Psoas muscle (tissue), 8 donors: ENCODE data around the gene PKD1. TPM values are rescaled to one million over a fixed set of nuclear protein-coding genes. Genes with fewer than 3 reads are reported as not detected.

Source experiments
- ATAC-seq, 4 donors: fragments of 200-7000 bp; cut with Tn5 transposase; one replicate each; pipeline ENCODE4 v1.9.1; 2020; ENCODE audit warnings: moderate library complexity in 3 of 4, mild to moderate bottlenecking in 2 of 4
- DNase-seq, 2 donors: peaks; one replicate each; pipeline ENCODE4 v3.0.0-alpha.2; 2020
- H3K27ac ChIP-seq: fragments of 200-600 bp; one replicate; pipeline ENCODE4 v1.8.0; 2022
- H3K27me3 ChIP-seq, 3 donors: fragments of 200-600 bp in 1 of 3; one replicate each; pipeline versions ENCODE4 v1.6.1 to v1.8.0; 2013 to 2022; ENCODE audit warnings: low read length in 2 of 3, mild to moderate bottlenecking in 2 of 3, moderate library complexity in 1 of 3; ENCODE audit not compliant: insufficient read depth in 3 of 3
- H3K36me3 ChIP-seq, 2 donors: fragments of 200-600 bp in 1 of 2; one replicate each; pipeline versions ENCODE4 v1.6.1 to v1.8.0; 2013 to 2022; ENCODE audit warnings: low read depth in 1 of 2, mild to moderate bottlenecking in 1 of 2, moderate library complexity in 1 of 2; ENCODE audit not compliant: insufficient read depth in 1 of 2
- H3K4me1 ChIP-seq: fragments of 200-600 bp; one replicate; pipeline ENCODE4 v1.8.0; 2022
- H3K4me3 ChIP-seq: fragments of 200-600 bp; one replicate; pipeline ENCODE4 v1.8.0; 2022; ENCODE audit warnings: mild to moderate bottlenecking
- H3K9me3 ChIP-seq: fragments of 200-600 bp; one replicate; pipeline ENCODE4 v1.8.0; 2022
- CTCF ChIP-seq: fragments of 200-600 bp; IDR thresholded peaks from one replicate; pipeline ENCODE4 v1.8.0; 2022; ENCODE audit warnings: antibody characterized with exemption
- WGBS, 3 donors: extraction: QIAGEN DNeasy Blood & Tissue Kit; methylation state at CpG; one replicate each; pipeline versions ENCODE4 v1.1.6 to v1.1.7; 2013; 5-methylcytosine and 5-hydroxymethylcytosine counted together
- intact Hi-C, 2 donors: fragments of 100-400 bp; cut with DNase I; formaldehyde crosslinking; loops; one replicate each; pipeline versions ENCODE4 v1.11.0 to v1.14.2; 2022
- polyA plus RNA-seq, 3 donors: library from polyadenylated mRNA; stranded (reverse); fragments of 200-250 nt; gene quantifications; one replicate each; pipeline ENCODE4 v1.2.3, GENCODE V29; 2013
- total RNA-seq, 4 donors: library from RNA; stranded (reverse); fragmentation: NEBNext Ultra II Directional in 2 of 4; extraction: Animal tissue kit (Norgen Biotek cat#: 25700) in 2 of 4; gene quantifications; one replicate each; pipeline versions ENCODE4 v1.2.1 to v1.2.4, GENCODE V29; 2021 to 2023
- donor health status: healthy with polysubstance abuse.
- donor health status: DM: no; HTN: no; CAD: no; lungs with moderate emphysema.
- donor health status: Bipolar disorder and iron deficiency.
- donor health status: healthy.
- donor health status: DM: yes; HTN: yes; CAD: no.
- donor health status: DM: no; HTN: no; CAD: no.
- donor health status: DM: no; HTN: no; CAD: no.
- donor health status: DM: yes; HTN: yes; CAD: no.

The PKD1 gene
- total and polyA plus RNA-seq, 7 donors = 33.9 to 123 (median 74.1) TPM

DNA sequence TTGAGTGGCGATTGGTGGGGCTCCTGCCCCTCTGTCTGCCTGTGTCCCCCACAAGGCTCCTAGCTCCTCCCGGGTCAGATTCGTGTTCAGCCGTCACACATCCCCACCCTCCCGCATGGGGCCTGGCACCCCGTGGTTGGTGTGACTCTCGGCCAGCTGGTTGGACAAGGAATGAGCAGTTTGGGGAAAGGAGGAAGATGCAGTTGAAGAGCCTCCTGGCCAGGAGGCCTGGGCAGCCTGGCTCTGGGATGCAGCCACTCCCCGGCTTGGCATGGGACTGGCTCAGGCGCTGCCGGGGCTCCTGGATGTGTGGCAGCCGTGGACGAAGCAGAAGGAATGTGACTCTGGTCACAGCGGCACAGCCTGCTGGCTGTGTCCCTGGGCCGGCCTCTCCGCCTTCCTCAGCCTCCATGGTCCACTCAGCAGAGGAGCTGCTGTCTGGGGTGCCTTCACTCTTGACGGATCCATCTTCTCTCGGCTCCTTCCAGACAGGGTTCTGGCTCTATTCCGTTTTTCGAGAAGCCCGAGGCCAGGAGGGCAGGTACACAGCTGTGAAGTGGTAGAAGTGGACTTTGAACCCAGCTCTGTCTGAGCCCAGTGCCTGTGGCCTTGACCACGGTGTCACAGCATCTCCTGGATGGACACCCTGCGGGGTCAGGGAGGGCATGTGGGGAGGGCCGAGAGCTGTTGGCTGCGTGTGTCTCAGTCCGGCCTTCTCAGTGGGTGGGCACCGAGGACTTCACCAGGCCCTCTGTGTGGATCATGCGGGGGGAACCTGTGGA lies 22.0 kb upstream of the PKD1 start:
- ATAC-seq (no peak), DNase-seq (no peak)
- Histone ChIP-seq H3K9me3 (no peaks in the 10 kb centered on the region), H3K27ac (peak overlapping the region; percentile 16), H3K4me1 (peaks cover 51% of the 10 kb centered on the region), H3K4me3 (peak overlapping the region; percentile 80), H3K27me3 (no peaks in the 10 kb centered on the region), H3K36me3 (peaks cover 0 to 16% of the 10 kb centered on the region in 2 donors)
- intact Hi-C loops = loop anchor here in 1 of 2 donors (5.0 kb wide), 3 partner anchors 50 to 330 kb away; partner anchors contain the start of genes ECI1 and MLST8
- no peak for TF ChIP-seq CTCF
- 50 to 64% (median 53%) methylated on average over 26 to 27 of the region's 27 CpGs for WGBS, 3 donors

GRCh38 chr16:2156849-2157224 lies 21.1 kb upstream of the PKD1 start:
- H3K27me3 ChIP-seq = no peaks in the 10 kb centered on the region
- ATAC-seq (no peak), DNase-seq (no peak)
- H3K27ac ChIP-seq = peak overlapping the region; percentile 90
- no peaks in the 10 kb centered on the region for H3K9me3 ChIP-seq
- TF ChIP-seq CTCF = no peak
- 65 to 72% (median 66%) methylated on average over 5 of the region's 5 CpGs for WGBS, 3 donors
- peaks cover 0 to 22% of the 10 kb centered on the region in 2 donors for H3K36me3 ChIP-seq
- H3K4me1 ChIP-seq = peaks cover 60% of the 10 kb centered on the region
- intact Hi-C loops = loop anchor here in 1 of 2 donors (5.0 kb wide), 3 partner anchors 50 to 330 kb away; partner anchors contain the start of genes ECI1 and MLST8
- peak overlapping the region; percentile 80 for H3K4me3 ChIP-seq

GRCh38 chr16:2155977-2156848 lies 20.5 kb upstream of the PKD1 start:
- no peak for ATAC-seq
- 6 to 10% (median 8%) methylated on average over 31 to 47 of the region's 47 CpGs for WGBS, 3 donors
- Histone ChIP-seq H3K9me3 (no peaks in the 10 kb centered on the region), H3K4me1 (peaks cover 62% of the 10 kb centered on the region), H3K4me3 (peak overlapping the region; percentile 80), H3K36me3 (peaks cover 0 to 28% of the 10 kb centered on the region in 2 donors), H3K27ac (peak overlapping the region; percentile 90), H3K27me3 (no peaks in the 10 kb centered on the region)
- intact Hi-C loops = loop anchor here in 1 of 2 donors (5.0 kb wide), 3 partner anchors 51 to 331 kb away; partner anchors contain the start of genes ECI1 and MLST8
- no peak for DNase-seq
- no peak for TF ChIP-seq CTCF

DNA sequence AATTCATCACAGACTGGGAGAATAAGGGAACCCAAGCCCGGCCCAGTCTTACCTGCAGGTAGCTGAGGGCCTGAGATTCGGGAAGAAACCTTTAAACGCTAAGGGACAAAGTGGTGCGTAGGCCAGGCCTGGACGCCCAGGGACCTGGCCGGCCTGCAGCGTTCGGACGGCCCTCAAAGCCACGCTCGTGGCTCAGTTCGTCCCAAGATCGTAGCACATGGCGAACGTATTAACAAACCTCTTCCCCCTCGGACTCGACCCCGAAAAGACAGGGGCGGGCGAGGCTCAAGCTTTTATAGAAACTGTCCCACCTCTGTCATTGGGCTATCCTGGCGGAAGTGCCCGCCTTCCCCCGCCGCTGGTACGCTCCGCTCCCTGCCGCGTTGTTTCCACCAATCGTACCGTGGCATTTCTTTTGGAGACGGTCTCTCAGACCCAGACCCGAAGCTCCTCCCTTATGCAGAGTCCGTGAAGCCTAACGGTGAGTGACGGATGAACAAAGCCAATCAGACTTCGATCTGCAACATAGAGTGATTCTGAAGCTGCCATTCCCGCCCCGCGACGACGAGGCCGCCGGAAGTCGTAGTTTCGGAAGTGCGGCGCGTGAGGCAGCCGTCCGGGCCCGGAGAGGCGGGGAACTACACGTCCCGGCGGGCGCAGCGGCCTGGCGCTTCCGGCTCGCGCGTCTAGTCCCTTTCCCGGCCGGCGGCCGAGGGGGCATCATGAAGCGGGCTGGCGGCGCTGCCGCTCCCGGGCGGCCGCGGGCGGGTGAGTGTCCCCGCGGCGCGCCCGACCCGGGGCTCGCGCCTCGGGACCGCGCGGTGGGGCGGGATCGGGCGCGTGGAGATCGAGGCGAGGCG lies 19.6 kb upstream of the PKD1 start, which contains the start of gene TRAF7:
Gene TRAF7 (plus strand): TSS at position 692 of the 860 bp plus-strand sequence. CDS start 8,139 bp downstream, outside the sequence.
- intact Hi-C loops = loop anchor here in 1 of 2 donors (5.0 kb wide), 3 partner anchors 52 to 332 kb away; partner anchors contain the start of genes ECI1 and MLST8
- H3K4me3 ChIP-seq = peak within 1 kb of the TSS; percentile 80
- peaks cover 0 to 30% of the 10 kb centered on the region in 2 donors for H3K36me3 ChIP-seq
- peak; percentile 99 for DNase-seq
- peaks cover 67% of the 10 kb centered on the region for H3K4me1 ChIP-seq
- TF ChIP-seq CTCF = no peak
- no peaks in the 10 kb centered on the region for H3K9me3 ChIP-seq
- H3K27me3 ChIP-seq = no peaks in the 10 kb centered on the region
- peak; percentile 88 to 91 (median 89) for ATAC-seq
- WGBS, 3 donors = 0 to 1% (median 0%) methylated on average over 52 to 94 of the region's 94 CpGs
- H3K27ac ChIP-seq = peak within 1 kb of the TSS; percentile 90
